GM12892 (cell line): ENCODE measurements around the gene PCNX4.

Experiments
- POLR2A ChIP-seq: IDR thresholded peaks from 2 replicates; pipeline ENCODE4 v1.6.1; 2011; ENCODE audit warnings: low read depth, low read length, control low read depth
- TAF1 ChIP-seq: IDR thresholded peaks from 2 replicates; pipeline ENCODE4 v1.6.1; 2011; ENCODE audit warnings: low read depth, mild to moderate bottlenecking, control low read depth, low read length, borderline replicate concordance

- TF ChIP-seq POLR2A, result no peak
- no peak for TF ChIP-seq TAF1
These were observed 20.0 kb downstream of the PCNX4 start for GRCh38 chr14:60111732-60112131.
